SKM-1 treated with dmso at 0.1 percent for 144 hours (cell line): ENCODE data around the gene OMG.
"Not testable (repeated sequence)": the region's sequence is repeated elsewhere in the genome, so short reads cannot be mapped to it uniquely, and the experiment has no call there.

Experiments used
- DNase-seq: peaks from one replicate; lab custom pipeline; 2025; ENCODE audit not compliant: unreplicated experiment; lab: John Stamatoyannopoulos, UW

The OMG gene

GRCh38 chr17:31269036-31269577, 27.9 kb downstream of the OMG start:
- no peak for DNase-seq

GRCh38 chr17:31266042-31266441, 31.0 kb downstream of the OMG start:
- DNase-seq = no peak

GRCh38 chr17:31262923-31263322, 34.1 kb downstream of the OMG start:
- not testable (repeated sequence) for DNase-seq

- no peak for DNase-seq
These were observed 35.4 kb downstream of the OMG start for GRCh38 chr17:31261601-31262000.

GRCh38 chr17:31260151-31260550, 36.9 kb downstream of the OMG start:
- DNase-seq = no peak

GRCh38 chr17:31256936-31257335, 40.1 kb downstream of the OMG start:
- DNase-seq = no peak

GRCh38 chr17:31254654-31255053, 42.4 kb downstream of the OMG start:
- DNase-seq = no peak

- DNase-seq = no peak
These were observed 44.3 kb downstream of the OMG start for GRCh38 chr17:31252741-31253140.

GRCh38 chr17:31251970-31252328, 45.1 kb downstream of the OMG start:
- DNase-seq = no peak

GRCh38 chr17:31251105-31251969, 45.7 kb downstream of the OMG start:
- no peak for DNase-seq

- DNase-seq = no peak
These were observed 46.8 kb downstream of the OMG start for GRCh38 chr17:31250229-31250628.

GRCh38 chr17:31249835-31250141, 47.3 kb downstream of the OMG start:
- DNase-seq = no peak

- DNase-seq = no peak
These were observed 47.8 kb downstream of the OMG start for GRCh38 chr17:31248986-31249834.
